NCI-H82 (cell line): ENCODE results near the gene TLE2.

Experiments used
- DNase-seq: peaks from one replicate; lab custom pipeline; 2025; lab: John Stamatoyannopoulos, UW

The TLE2 gene

DNA sequence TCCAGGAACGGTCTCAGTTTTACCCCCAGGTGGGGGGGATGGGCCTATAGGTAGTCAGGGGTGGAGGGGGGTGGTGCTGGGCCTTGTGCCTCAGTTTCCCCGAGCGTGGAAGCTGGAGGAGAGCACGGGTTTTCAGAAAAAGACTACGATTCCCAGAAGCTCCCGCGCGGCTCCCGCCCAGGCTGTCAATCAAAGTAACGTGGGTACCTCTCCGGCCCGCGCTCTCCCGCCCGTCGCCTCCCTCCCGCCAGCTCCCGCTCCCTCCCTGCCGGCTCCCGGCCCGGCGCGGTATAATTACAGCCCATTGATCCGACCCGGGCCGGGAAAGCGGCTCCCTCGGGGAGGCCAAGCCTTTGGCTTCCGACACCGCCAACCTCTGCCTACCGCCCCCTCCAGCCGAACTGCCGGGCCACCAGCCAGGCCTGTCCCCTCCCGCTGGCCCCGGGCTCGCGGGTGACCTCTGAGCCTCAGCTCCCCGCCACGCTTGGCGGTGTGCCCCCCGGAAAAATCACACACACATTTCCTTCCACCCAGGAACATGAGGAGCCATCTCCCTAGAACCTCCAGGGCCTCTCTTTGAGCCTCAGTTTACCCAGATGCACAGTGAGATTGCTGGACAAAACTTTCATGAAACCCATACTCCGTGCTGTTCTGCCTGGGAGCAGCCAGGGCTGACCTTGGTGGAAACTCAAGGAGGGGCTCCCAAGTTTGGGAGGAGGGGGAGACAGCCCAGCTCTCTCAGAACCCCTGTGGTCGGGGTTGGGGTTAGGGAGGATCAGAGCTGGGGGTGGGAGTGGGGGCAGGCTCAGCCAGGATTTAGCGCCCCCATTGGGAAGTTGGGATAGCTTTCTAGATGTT lies 7.3 kb upstream of the TLE2 start:
- DNase-seq = peak; percentile 95

DNA sequence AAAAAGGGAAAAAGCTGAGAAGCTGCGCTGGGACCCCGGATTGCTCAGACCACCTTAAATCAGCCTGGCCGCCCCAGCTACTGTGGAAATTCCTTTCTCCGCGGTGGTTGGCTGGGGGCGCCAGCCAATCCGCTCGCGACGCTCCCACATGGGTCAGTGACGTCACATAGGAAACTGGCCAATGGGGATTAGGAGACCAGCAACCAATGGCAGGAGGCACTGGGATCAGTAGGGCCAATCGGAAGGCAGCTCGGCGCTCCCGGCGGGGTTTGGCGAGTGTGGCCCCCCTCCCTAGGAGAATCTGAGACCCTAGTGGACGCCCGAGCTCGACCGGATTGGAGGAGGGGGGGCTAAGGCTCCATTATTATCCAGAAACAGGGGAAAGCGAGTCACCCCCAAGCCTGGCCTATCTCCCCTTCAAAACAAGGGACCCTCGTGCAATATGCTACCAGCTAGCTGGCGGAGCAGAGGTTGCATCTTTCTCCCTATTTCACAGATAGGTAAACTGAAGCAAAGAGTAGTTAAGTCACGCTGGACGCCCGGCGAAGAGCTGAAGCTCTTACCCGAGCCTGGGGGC lies 6.5 kb upstream of the TLE2 start:
- DNase-seq = peak; percentile 99

- peak; percentile 67 for DNase-seq
Observed at GRCh38 chr19:3034656-3035541, 5.8 kb upstream of the TLE2 start.

- DNase-seq = no peak
Observed at GRCh38 chr19:3034406-3034655, 5.3 kb upstream of the TLE2 start.

GRCh38 chr19:3033595-3034405 lies 4.7 kb upstream of the TLE2 start:
- DNase-seq = no peak

DNA sequence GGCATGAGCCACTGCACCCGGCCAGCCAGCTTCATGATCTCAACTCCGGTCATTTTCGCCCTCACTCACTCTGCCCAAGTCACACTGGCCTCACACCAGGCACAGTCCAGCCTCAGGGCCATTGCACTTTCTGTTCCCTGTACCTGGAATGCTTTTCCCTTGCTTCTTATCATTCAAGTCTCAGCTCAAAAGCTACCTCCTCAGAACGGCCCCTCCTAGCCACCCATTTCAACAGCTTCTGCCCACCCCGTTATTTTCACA lies 2.5 kb upstream of the TLE2 start:
- DNase-seq = no peak

- no peak for DNase-seq
Observed at GRCh38 chr19:3028305-3029064, 595 bp downstream of the TLE2 start.

DNA sequence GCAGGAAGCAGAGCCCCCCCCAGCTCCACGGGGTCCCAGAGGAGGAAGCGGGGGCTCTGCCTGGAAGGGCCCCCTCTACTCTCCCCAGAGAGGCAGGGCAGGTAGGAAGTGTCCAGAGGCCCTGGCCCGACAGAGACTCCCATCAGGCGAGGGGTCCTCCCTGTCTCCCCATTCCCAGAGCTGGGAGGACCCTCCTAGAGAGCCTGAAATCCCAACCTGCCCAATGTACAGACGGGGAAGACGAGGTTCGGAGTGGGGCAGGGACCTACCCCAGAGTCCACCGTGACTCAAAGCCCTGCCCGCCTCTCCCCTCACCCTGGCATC lies 1.1 kb downstream of the TLE2 start:
- DNase-seq = no peak

DNA sequence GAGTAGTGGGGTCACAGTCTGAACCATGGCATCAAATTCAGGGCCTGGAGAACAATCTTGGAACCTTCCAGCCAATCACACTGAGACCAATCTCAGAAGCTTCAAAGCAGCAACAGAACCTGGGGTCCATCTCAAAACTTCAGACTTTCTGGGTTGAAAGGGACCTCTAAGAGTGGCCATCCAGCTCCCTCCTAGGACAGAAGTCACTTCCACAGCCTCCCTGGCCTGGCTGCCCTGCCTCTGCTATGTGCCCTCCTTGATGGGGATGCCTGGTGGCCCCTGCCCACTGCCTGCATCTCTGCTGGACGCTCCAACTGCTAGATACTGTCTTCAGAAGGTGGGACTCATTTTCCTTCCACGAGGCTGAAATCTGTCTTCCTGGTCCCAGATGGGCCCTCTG lies 1.8 kb downstream of the TLE2 start:
- DNase-seq = no peak

DNA sequence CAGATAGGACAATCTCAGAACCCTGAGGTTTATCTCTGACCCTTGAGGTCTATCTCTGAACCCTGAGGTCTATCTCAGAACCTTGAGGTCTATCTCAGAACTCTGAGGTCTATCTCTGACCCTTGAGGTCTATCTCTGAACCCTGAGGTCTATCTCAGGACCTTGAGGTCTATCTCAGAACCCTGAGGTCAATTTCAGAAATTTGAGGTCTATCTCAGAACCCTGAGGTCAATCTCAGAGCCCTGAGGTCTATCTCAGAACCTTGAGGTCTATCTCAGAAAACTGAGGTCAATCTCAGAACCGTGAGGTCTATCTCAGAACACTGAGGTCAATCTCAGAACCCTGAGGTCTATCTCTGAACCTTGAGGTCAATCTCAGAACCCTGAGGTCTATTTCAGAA lies 2.3 kb downstream of the TLE2 start:
- DNase-seq = no peak

GRCh38 chr19:3025549-3025886 lies 3.6 kb downstream of the TLE2 start:
- no peak for DNase-seq

GRCh38 chr19:3024870-3025548 lies 4.1 kb downstream of the TLE2 start:
- peak; percentile 46 for DNase-seq

- no peak for DNase-seq
Observed at GRCh38 chr19:3024509-3024869, 4.6 kb downstream of the TLE2 start.

DNA sequence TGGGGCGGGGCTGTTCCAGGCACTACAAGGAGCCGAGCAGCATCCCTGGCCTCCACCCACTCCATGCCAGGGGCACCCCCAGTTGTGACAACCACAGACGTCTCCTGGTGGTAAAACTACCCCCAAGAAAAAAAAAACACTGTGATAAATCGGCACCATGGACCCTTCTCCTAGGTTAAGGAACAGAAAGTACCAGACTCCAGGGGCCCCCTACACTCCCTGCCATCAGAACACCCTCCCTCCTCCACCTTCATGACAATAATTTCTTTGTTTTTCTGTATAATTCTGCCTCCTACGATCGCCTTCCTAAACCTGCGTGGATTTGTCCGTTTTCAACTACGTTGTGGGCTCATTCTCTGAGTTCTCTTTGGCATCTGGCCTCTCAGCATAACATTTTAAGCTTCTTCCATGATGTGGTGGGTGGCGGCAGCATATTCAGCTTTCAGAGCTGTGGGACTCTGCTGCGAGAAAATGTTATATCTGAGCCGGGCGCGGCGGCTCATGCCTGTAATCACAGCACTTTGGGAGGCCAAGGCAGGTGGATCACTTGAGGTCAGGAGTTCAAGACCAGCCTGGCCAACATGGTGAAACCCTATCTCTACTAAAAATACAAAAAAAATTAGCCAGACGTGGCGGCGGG lies 8.6 kb downstream of the TLE2 start:
- no peak for DNase-seq

GRCh38 chr19:3019211-3019854 lies 9.7 kb downstream of the TLE2 start:
- no peak for DNase-seq

- DNase-seq = no peak
Observed at GRCh38 chr19:3017923-3018322, 11.2 kb downstream of the TLE2 start.

GRCh38 chr19:3015126-3016057 lies 13.7 kb downstream of the TLE2 start:
- DNase-seq = no peak

GRCh38 chr19:3014135-3014534 lies 14.9 kb downstream of the TLE2 start:
- DNase-seq = no peak

DNA sequence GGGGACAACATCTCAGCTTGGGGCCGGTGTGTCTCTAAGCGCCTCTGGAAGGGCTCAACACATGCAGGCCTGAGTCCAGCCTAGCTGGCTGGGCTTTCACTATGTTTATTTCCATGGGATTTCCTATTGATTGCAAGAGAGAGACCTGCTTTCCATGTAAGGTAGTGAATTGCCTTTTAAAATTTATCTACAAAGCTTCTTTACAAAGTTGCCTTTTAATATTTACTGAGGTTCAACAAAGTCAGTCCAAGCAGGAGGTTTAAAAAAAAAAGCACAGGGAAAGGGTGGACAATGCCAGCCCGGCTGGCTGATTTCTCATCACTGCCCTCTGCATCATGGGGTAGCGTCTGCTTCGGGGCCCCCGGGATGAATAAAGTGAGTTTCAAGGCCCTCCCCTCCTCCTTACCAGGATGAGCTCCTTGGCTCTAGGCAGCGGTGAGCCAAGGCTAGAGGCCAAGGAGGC lies 15.8 kb downstream of the TLE2 start:
- DNase-seq = no peak
